Activated gamma-delta T cell treated with anti-CD3 and anti-CD28 coated beads, Interleukin-2, amount 50 U/mL, for 16 hours (primary cell): ENCODE measurements around the gene PYGB.

Source experiments
- DNase-seq: peaks from one replicate; pipeline ENCODE4 v3.0.0-alpha.2; 2020; ENCODE audit warnings: low read depth

Gene PYGB

GRCh38 chr20:25271486-25272222 lies 23.8 kb downstream of the PYGB start:
- DNase-seq, result no peak

- no peak for DNase-seq
These were observed 24.5 kb downstream of the PYGB start for GRCh38 chr20:25272223-25273000.

GRCh38 chr20:25273046-25273445 lies 25.2 kb downstream of the PYGB start:
- DNase-seq, result no peak

- DNase-seq, result no peak
These were observed 25.9 kb downstream of the PYGB start for GRCh38 chr20:25273541-25274358.

GRCh38 chr20:25274481-25274880 lies 26.6 kb downstream of the PYGB start:
- no peak for DNase-seq

GRCh38 chr20:25274891-25275812 lies 27.3 kb downstream of the PYGB start:
- no peak for DNase-seq

GRCh38 chr20:25275813-25276532 lies 28.1 kb downstream of the PYGB start:
- no peak for DNase-seq

GRCh38 chr20:25276533-25277050 lies 28.7 kb downstream of the PYGB start:
- no peak for DNase-seq

- no peak for DNase-seq
These were observed 29.3 kb downstream of the PYGB start for GRCh38 chr20:25277051-25277801.

- DNase-seq, result no peak
These were observed 30.1 kb downstream of the PYGB start for GRCh38 chr20:25277941-25278521.

GRCh38 chr20:25278636-25279361 lies 30.9 kb downstream of the PYGB start:
- no peak for DNase-seq

- no peak for DNase-seq
These were observed 31.5 kb downstream of the PYGB start for GRCh38 chr20:25279403-25279802.

GRCh38 chr20:25280051-25280573 lies 32.2 kb downstream of the PYGB start:
- DNase-seq, result no peak

- no peak for DNase-seq
These were observed 33.0 kb downstream of the PYGB start for GRCh38 chr20:25280574-25281535.

GRCh38 chr20:25281541-25281991 lies 33.7 kb downstream of the PYGB start:
- DNase-seq, result no peak

GRCh38 chr20:25282034-25282781 lies 34.3 kb downstream of the PYGB start:
- no peak for DNase-seq
